Activated T-cell treated with anti-CD3 and anti-CD28 coated beads, Interleukin-2, amount 50 U/mL, for 24 hours (primary cell): ENCODE results near the gene DHX38.
A peak's percentile ranks its signal among the peaks of the same experiment; 100 is the strongest.
"Not testable (repeated sequence)": the region's sequence is repeated elsewhere in the genome, so short reads cannot be mapped to it uniquely, and the experiment has no call there.

ENCODE experiments used
- DNase-seq: peaks from one replicate; pipeline ENCODE4 v3.0.0-alpha.2; 2020
- H3K27ac Mint-ChIP-seq: 2 replicates; pipeline ENCODE4 v1.8.0; 2020; ENCODE audit warnings: mild to moderate bottlenecking, mixed read lengths
- H3K27me3 Mint-ChIP-seq: 2 replicates; pipeline ENCODE4 v1.8.0; 2020; ENCODE audit warnings: mixed read lengths
- H3K36me3 Mint-ChIP-seq: 2 replicates; pipeline ENCODE4 v1.8.0; 2020; ENCODE audit warnings: low read depth, mixed read lengths
- H3K4me1 Mint-ChIP-seq: 2 replicates; pipeline ENCODE4 v1.8.0; 2020; ENCODE audit warnings: low read depth, mixed read lengths
- H3K4me3 Mint-ChIP-seq: 2 replicates; pipeline ENCODE4 v1.8.0; 2020; ENCODE audit warnings: mild to moderate bottlenecking, moderate library complexity, mixed read lengths
- H3K9me3 Mint-ChIP-seq: 2 replicates; pipeline ENCODE4 v1.8.0; 2020; ENCODE audit warnings: mixed read lengths

The DHX38 gene

GRCh38 chr16:72068930-72069329 is 24.7 kb upstream of the DHX38 start:
- Mint-ChIP-seq H3K27me3 (no peaks in the 10 kb centered on the region), H3K9me3 (no peaks in the 10 kb centered on the region), H3K4me1 (no peaks in the 10 kb centered on the region), H3K4me3 (no peak overlapping the region), H3K27ac (no peak overlapping the region), H3K36me3 (no peaks in the 10 kb centered on the region)
- no peak for DNase-seq

- no peak for DNase-seq
- Mint-ChIP-seq H3K4me1 (no peaks in the 10 kb centered on the region), H3K27me3 (no peaks in the 10 kb centered on the region), H3K9me3 (no peaks in the 10 kb centered on the region), H3K4me3 (no peak overlapping the region), H3K27ac (no peak overlapping the region), H3K36me3 (peaks cover 3% of the 10 kb centered on the region)
These were observed 20.9 kb upstream of the DHX38 start for GRCh38 chr16:72072514-72073342.

GRCh38 chr16:72073560-72074230 is 20.0 kb upstream of the DHX38 start:
- Mint-ChIP-seq H3K4me3 (no peak overlapping the region), H3K4me1 (no peaks in the 10 kb centered on the region), H3K27ac (no peak overlapping the region), H3K9me3 (no peaks in the 10 kb centered on the region), H3K27me3 (no peaks in the 10 kb centered on the region), H3K36me3 (peaks cover 10% of the 10 kb centered on the region)
- DNase-seq = no peak

- not testable (repeated sequence) for H3K27ac Mint-ChIP-seq, H3K27me3 Mint-ChIP-seq, H3K4me1 Mint-ChIP-seq, H3K9me3 Mint-ChIP-seq, H3K4me3 Mint-ChIP-seq, DNase-seq
- H3K36me3 Mint-ChIP-seq = peaks cover 10% of the 10 kb centered on the region
These were observed 18.6 kb upstream of the DHX38 start for GRCh38 chr16:72075067-72075466.

- H3K9me3 Mint-ChIP-seq, H3K4me1 Mint-ChIP-seq, H3K27ac Mint-ChIP-seq, H3K27me3 Mint-ChIP-seq, DNase-seq, H3K4me3 Mint-ChIP-seq: not testable (repeated sequence)
- H3K36me3 Mint-ChIP-seq = peaks cover 10% of the 10 kb centered on the region
These were observed 16.5 kb upstream of the DHX38 start for GRCh38 chr16:72076991-72077706.

- peaks cover 9% of the 10 kb centered on the region for H3K9me3 Mint-ChIP-seq
- no peak overlapping the region for H3K27ac Mint-ChIP-seq
- peaks cover 56% of the 10 kb centered on the region for H3K36me3 Mint-ChIP-seq
- no peaks in the 10 kb centered on the region for H3K4me1 Mint-ChIP-seq
- DNase-seq = no peak
- no peak overlapping the region for H3K4me3 Mint-ChIP-seq
- no peaks in the 10 kb centered on the region for H3K27me3 Mint-ChIP-seq
These were observed 9.8 kb upstream of the DHX38 start for GRCh38 chr16:72083778-72084404.

- peaks cover 62% of the 10 kb centered on the region for H3K36me3 Mint-ChIP-seq
- H3K9me3 Mint-ChIP-seq = peaks cover 9% of the 10 kb centered on the region
- H3K4me1 Mint-ChIP-seq = no peaks in the 10 kb centered on the region
- no peaks in the 10 kb centered on the region for H3K27me3 Mint-ChIP-seq
- no peak for DNase-seq
- no peak overlapping the region for H3K27ac Mint-ChIP-seq
- no peak overlapping the region for H3K4me3 Mint-ChIP-seq
These were observed 9.2 kb upstream of the DHX38 start for GRCh38 chr16:72084445-72084844.

- Mint-ChIP-seq H3K4me3 (no peak overlapping the region), H3K27me3 (no peaks in the 10 kb centered on the region), H3K36me3 (peaks cover 67% of the 10 kb centered on the region), H3K27ac (no peak overlapping the region), H3K4me1 (no peaks in the 10 kb centered on the region), H3K9me3 (peaks cover 9% of the 10 kb centered on the region)
- DNase-seq = no peak
These were observed 8.6 kb upstream of the DHX38 start for GRCh38 chr16:72085002-72085401.

- no peak for DNase-seq
- H3K36me3 Mint-ChIP-seq = peaks cover 83% of the 10 kb centered on the region
- H3K4me3 Mint-ChIP-seq = peak overlapping the region; percentile 97
- no peaks in the 10 kb centered on the region for H3K9me3 Mint-ChIP-seq
- no peaks in the 10 kb centered on the region for H3K27me3 Mint-ChIP-seq
- peaks cover 39% of the 10 kb centered on the region for H3K4me1 Mint-ChIP-seq
- peak overlapping the region; percentile 65 for H3K27ac Mint-ChIP-seq
These were observed 2.4 kb upstream of the DHX38 start for GRCh38 chr16:72091217-72091616.

- Mint-ChIP-seq H3K27me3 (no peaks in the 10 kb centered on the region), H3K9me3 (no peaks in the 10 kb centered on the region), H3K4me1 (peaks cover 46% of the 10 kb centered on the region), H3K36me3 (peaks cover 83% of the 10 kb centered on the region), H3K4me3 (peak overlapping the region; percentile 97), H3K27ac (peak overlapping the region; percentile 98)
- no peak for DNase-seq
These were observed 707 bp upstream of the DHX38 start for GRCh38 chr16:72092832-72093447.

- no peaks in the 10 kb centered on the region for H3K27me3 Mint-ChIP-seq
- no peaks in the 10 kb centered on the region for H3K9me3 Mint-ChIP-seq
- DNase-seq = no peak
- peak overlapping the region; percentile 98 for H3K27ac Mint-ChIP-seq
- H3K4me1 Mint-ChIP-seq = peaks cover 46% of the 10 kb centered on the region
- H3K36me3 Mint-ChIP-seq = peaks cover 83% of the 10 kb centered on the region
- H3K4me3 Mint-ChIP-seq = peak overlapping the region; percentile 97
These were observed 591 bp downstream of the DHX38 start for GRCh38 chr16:72094266-72094610.

- H3K27ac Mint-ChIP-seq = no peak overlapping the region
- no peak overlapping the region for H3K4me3 Mint-ChIP-seq
- peaks cover 23% of the 10 kb centered on the region for H3K4me1 Mint-ChIP-seq
- no peaks in the 10 kb centered on the region for H3K9me3 Mint-ChIP-seq
- DNase-seq = no peak
- no peaks in the 10 kb centered on the region for H3K27me3 Mint-ChIP-seq
- peaks cover 89% of the 10 kb centered on the region for H3K36me3 Mint-ChIP-seq
These were observed 5.3 kb downstream of the DHX38 start for GRCh38 chr16:72098936-72099335.

- H3K27ac Mint-ChIP-seq = no peak overlapping the region
- H3K9me3 Mint-ChIP-seq = no peaks in the 10 kb centered on the region
- DNase-seq = peak; percentile 41
- no peaks in the 10 kb centered on the region for H3K27me3 Mint-ChIP-seq
- H3K36me3 Mint-ChIP-seq = peaks cover 89% of the 10 kb centered on the region
- peaks cover 23% of the 10 kb centered on the region for H3K4me1 Mint-ChIP-seq
- no peak overlapping the region for H3K4me3 Mint-ChIP-seq
These were observed 5.8 kb downstream of the DHX38 start for GRCh38 chr16:72099377-72099818.

- Mint-ChIP-seq H3K9me3 (no peaks in the 10 kb centered on the region), H3K4me1 (peaks cover 7% of the 10 kb centered on the region), H3K4me3 (no peak overlapping the region), H3K27ac (no peak overlapping the region), H3K27me3 (no peaks in the 10 kb centered on the region), H3K36me3 (peaks cover 100% of the 10 kb centered on the region)
- no peak for DNase-seq
These were observed 7.5 kb downstream of the DHX38 start for GRCh38 chr16:72101195-72101594.
